SU-DHL-6 (cell line): ENCODE data around the gene C1QL4.
"Not testable (repeated sequence)": the region's sequence is repeated elsewhere in the genome, so short reads cannot be mapped to it uniquely, and the experiment has no call there.

Experiments used
- H2AFZ ChIP-seq: fragments of 200-600 bp; sonication (generic); 2 replicates; pipeline ENCODE4 v1.6.1; 2014; ENCODE audit warnings: low read depth, mild to moderate bottlenecking, moderate library complexity, mixed read lengths, antibody characterized with exemption, low read length; ENCODE audit not compliant: severe bottlenecking
- H3F3A ChIP-seq: fragments of 200-600 bp; shearing (Covaris generic); 2 replicates; pipeline ENCODE4 v1.6.0; 2016; ENCODE audit warnings: antibody characterized with exemption, mild to moderate bottlenecking; ENCODE audit not compliant: insufficient read depth
- H3K27ac ChIP-seq: fragments of 200-600 bp; sonication (generic); 2 replicates; pipeline ENCODE4 v1.5.1; 2016; ENCODE audit warnings: low read depth, mild to moderate bottlenecking, low read length, moderate library complexity, mixed read lengths
- H3K27me3 ChIP-seq: fragments of 200-600 bp; sonication (generic), shearing (Covaris generic); 2 replicates; pipeline ENCODE4 v1.6.0; 2014; ENCODE audit warnings: mild to moderate bottlenecking, low read length
- H3K36me3 ChIP-seq: fragments of 200-600 bp; sonication (generic); 2 replicates; pipeline ENCODE4 v1.6.1; 2014; ENCODE audit warnings: mild to moderate bottlenecking, low read length, mixed read lengths
- H3K4me2 ChIP-seq: fragments of 300-600, 200-600 bp; shearing (Covaris generic), sonication (generic); 2 replicates; pipeline ENCODE4 v1.6.0; 2014; ENCODE audit warnings: low read length, low read depth, mild to moderate bottlenecking; ENCODE audit not compliant: poor library complexity, severe bottlenecking
- H3K4me3 ChIP-seq: fragments of 200-600 bp; sonication (generic); 2 replicates; pipeline ENCODE4 v1.5.1; 2014; ENCODE audit warnings: antibody characterized with exemption, low read length, mild to moderate bottlenecking, mixed read lengths; ENCODE audit not compliant: insufficient read depth, poor library complexity, severe bottlenecking
- H3K79me2 ChIP-seq: fragments of 200-600 bp; sonication (generic); 2 replicates; pipeline ENCODE4 v1.6.1; 2014; ENCODE audit warnings: mild to moderate bottlenecking, low read length, moderate library complexity; ENCODE audit not compliant: insufficient read depth
- H3K9ac ChIP-seq: fragments of 200-600 bp; sonication (generic); 2 replicates; pipeline ENCODE4 v1.7.0; 2014; ENCODE audit warnings: mild to moderate bottlenecking, low read length
- H3K9me2 ChIP-seq: fragments of 200-600 bp; sonication (generic); replicated peaks from 2 replicates; pipeline ENCODE4 v1.6.1; 2014; ENCODE audit warnings: low read length; ENCODE audit not compliant: insufficient read depth
- H3K9me3 ChIP-seq: fragments of 200-600 bp; sonication (generic); 2 replicates; pipeline ENCODE4 v1.6.1; 2014; ENCODE audit warnings: low read length, mixed read lengths; ENCODE audit not compliant: insufficient read depth
- H4K20me1 ChIP-seq: fragments of 200-600 bp; sonication (generic); 2 replicates; pipeline ENCODE4 v1.6.1; 2014; ENCODE audit warnings: low read depth, mild to moderate bottlenecking, antibody characterized with exemption, low read length, moderate library complexity, mixed read lengths
- CTCF ChIP-seq: fragments of 200-600 bp; sonication (generic); IDR thresholded peaks from one replicate; pipeline ENCODE4 v1.5.1; 2017; ENCODE audit warnings: antibody characterized with exemption, mild to moderate bottlenecking, low read length, moderate library complexity; ENCODE audit not compliant: insufficient read depth, poor library complexity, severe bottlenecking
- EZH2phosphoT487 ChIP-seq: fragments of 200-600 bp; sonication (generic), shearing (Covaris generic); conservative IDR thresholded peaks from 2 replicates; pipeline ENCODE4 v1.6.1; 2018; ENCODE audit warnings: mild to moderate bottlenecking, antibody characterized with exemption, low read length, moderate library complexity, mixed read lengths

C1QL4 gene

DNA sequence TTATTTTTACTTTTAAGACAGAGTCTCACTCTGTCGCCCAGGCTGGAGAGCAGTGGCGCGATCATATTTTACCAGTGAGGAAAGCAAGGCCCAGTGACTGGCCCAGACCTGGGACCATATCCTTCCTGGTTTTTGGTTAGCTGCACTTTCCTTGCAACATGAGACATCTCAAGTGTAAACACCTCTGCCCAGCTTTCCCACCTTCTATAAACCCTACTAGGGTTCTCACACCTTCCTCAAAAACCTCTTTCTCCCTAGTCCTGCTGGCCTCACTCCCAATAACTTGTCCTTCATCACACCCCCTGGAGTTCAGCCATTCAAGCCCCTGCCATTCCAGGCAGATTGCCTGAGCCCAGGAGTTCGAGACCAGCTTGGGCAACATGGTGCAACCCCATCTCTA lies 52.3 kb downstream of the C1QL4 start:
- H3K4me3 ChIP-seq: no peak overlapping the region
- no peak overlapping the region for H3K4me2 ChIP-seq
- no peaks in the 10 kb centered on the region for H3K9me2 ChIP-seq
- H3K9me3 ChIP-seq: no peaks in the 10 kb centered on the region
- H3K27me3 ChIP-seq: no peaks in the 10 kb centered on the region
- H2AFZ ChIP-seq: no peak overlapping the region
- no peaks in the 10 kb centered on the region for H4K20me1 ChIP-seq
- no peak overlapping the region for H3K9ac ChIP-seq
- no peak overlapping the region for H3K27ac ChIP-seq
- no peaks in the 10 kb centered on the region for H3F3A ChIP-seq
- H3K36me3 ChIP-seq: no peaks in the 10 kb centered on the region
- H3K79me2 ChIP-seq: no peaks in the 10 kb centered on the region
- TF ChIP-seq EZH2phosphoT487 (no peak), CTCF (no peak)

DNA sequence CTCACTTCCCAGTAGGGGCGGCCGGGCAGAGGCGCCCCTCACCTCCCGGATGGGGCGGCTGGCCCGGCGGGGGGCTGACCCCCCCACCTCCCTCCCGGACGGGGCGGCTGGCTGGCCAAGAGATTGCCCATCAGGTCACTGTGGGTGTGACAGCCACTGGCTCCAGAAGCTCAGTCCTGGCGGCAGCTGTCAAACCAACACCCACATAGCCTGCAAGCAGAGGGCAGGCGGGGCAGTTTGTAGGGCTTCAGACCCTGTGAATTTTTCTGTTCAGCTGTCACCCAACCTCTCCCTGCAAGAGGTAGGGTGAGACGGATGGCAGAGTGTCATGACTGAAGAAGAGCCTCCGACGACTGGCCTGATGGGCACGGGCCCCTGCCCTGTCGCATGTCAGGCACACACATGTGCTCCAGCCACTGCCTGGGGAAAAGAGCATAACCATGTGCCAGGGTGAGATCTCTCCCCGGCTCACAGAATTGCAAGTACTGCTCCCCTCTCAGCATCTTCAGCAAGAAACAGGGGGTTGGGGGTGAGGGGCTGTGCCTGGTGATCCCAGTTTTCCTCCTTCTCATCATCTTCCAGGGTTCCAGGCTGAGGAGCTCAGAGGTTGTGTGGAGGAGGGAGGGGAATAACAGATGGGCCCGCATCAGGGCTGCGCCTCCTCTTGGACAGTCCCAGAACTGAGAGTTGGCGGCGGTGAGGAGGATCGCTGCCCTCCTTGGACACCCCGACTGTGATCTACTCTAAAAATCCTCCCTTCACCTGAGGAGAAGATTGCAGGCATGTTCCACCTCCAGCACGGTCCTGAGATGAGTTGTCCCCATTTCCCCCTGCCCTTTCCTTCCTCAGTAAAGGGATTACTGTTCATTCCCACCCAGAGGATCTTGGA lies 53.2 kb downstream of the C1QL4 start:
- TF ChIP-seq CTCF (no peak), EZH2phosphoT487 (no peak)
- no peak overlapping the region for H3K9ac ChIP-seq
- H3K27ac ChIP-seq: no peak overlapping the region
- H3K27me3 ChIP-seq: no peaks in the 10 kb centered on the region
- no peak overlapping the region for H3K4me3 ChIP-seq
- H3K9me3 ChIP-seq: no peaks in the 10 kb centered on the region
- no peaks in the 10 kb centered on the region for H3K79me2 ChIP-seq
- H3K36me3 ChIP-seq: no peaks in the 10 kb centered on the region
- H3F3A ChIP-seq: no peaks in the 10 kb centered on the region
- H2AFZ ChIP-seq: no peak overlapping the region
- H3K4me2 ChIP-seq: no peak overlapping the region
- H4K20me1 ChIP-seq: no peaks in the 10 kb centered on the region
- H3K9me2 ChIP-seq: no peaks in the 10 kb centered on the region

DNA sequence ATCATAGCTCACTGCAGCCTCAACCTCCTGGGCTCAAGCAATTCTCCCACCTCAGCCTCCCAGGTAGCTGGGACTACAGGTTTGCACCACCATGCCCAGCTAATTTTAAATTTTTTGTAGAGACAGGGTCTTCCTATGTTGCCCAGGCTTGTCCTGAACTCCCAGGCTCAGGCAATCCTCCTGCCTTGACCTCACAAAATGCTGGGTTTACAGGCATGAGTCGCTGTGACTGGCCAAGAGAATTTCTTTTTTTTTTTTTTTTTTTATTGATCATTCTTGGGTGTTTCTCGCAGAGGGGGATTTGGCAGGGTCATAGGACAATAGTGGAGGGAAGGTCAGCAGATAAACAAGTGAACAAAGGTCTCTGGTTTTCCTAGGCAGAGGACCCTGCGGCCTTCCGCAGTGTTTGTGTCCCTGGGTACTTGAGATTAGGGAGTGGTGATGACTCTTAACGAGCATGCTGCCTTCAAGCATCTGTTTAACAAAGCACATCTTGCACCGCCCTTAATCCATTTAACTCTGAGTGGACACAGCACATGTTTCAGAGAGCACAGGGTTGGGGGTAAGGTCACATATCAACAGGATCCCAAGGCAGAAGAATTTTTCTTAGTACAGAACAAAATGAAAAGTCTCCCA lies 54.1 kb downstream of the C1QL4 start:
- not testable (repeated sequence) for H3K4me2 ChIP-seq, H3K9ac ChIP-seq, H2AFZ ChIP-seq, H3F3A ChIP-seq, H3K4me3 ChIP-seq, H3K9me3 ChIP-seq, H4K20me1 ChIP-seq, H3K27ac ChIP-seq, H3K9me2 ChIP-seq, H3K79me2 ChIP-seq, H3K36me3 ChIP-seq, H3K27me3 ChIP-seq
